Measurements from ENCODE around the gene OR6N2. TPM values are rescaled to one million over a fixed set of nuclear protein-coding genes. Genes with fewer than 3 reads are reported as not detected.
A peak's percentile ranks its signal among the peaks of the same experiment; 100 is the strongest.

Gene OR6N2
- total RNA-seq: not detected
- not detected for polyA plus RNA-seq
- long read RNA-seq, donor 1: 0 reads
- long read RNA-seq, donor 2: 0 reads
- long read RNA-seq, donor 3: 0 reads

- H3K4me3 ChIP-seq: no peak within 1 kb of the TSS
- TF ChIP-seq CTCF (IDR thresholded peaks at IDR 0.05): no peak
- H3K27me3 ChIP-seq: no peaks in the 10 kb centered on the region
- H3K4me1 ChIP-seq: no peaks in the 10 kb centered on the region
- H3K27ac ChIP-seq: no peak within 1 kb of the TSS
- ATAC-seq (no peak), DNase-seq (no peak)
- intact Hi-C loops (cut with DNase I): no loop called here
- no peaks in the 10 kb centered on the region for H3K9me3 ChIP-seq
- no peaks in the 10 kb centered on the region for H3K36me3 ChIP-seq
Observed at GRCh38 chr1:158781104-158781503, at the start of gene OR6N2. Gene OR6N2 (minus strand): TSS chr1:158781204. CDS start chr1:158777635, 3,569 bp downstream.

GRCh38 chr1:158830074-158830677 is 49.2 kb upstream of the OR6N2 start:
- no peaks in the 10 kb centered on the region for H3K36me3 ChIP-seq
- no peak for TF ChIP-seq CTCF (IDR thresholded peaks at IDR 0.05)
- no peak for DNase-seq
- H3K27me3 ChIP-seq: no peaks in the 10 kb centered on the region
- intact Hi-C loops (cut with DNase I): no loop called here
- H3K27ac ChIP-seq: peak overlapping the region in 2 of 10 donors; percentile 3 to 79
- no peak for ATAC-seq
- H3K4me3 ChIP-seq: no peak overlapping the region
- peaks cover 0 to 6% (median 0%) of the 10 kb centered on the region in 9 donors for H3K4me1 ChIP-seq
- peaks cover 0 to 18% (median 0%) of the 10 kb centered on the region in 11 donors for H3K9me3 ChIP-seq
- WGBS, 2 donors: 73 to 93% methylated on average over 2 of the region's 2 CpGs

- peaks cover 0 to 34% (median 0%) of the 10 kb centered on the region in 9 donors for H3K4me1 ChIP-seq
- ATAC-seq: no peak
- intact Hi-C loops (cut with DNase I): no loop called here
- no peak for TF ChIP-seq CTCF (IDR thresholded peaks at IDR 0.05)
- WGBS, 2 donors: 70 to 87% methylated on average over 1 of the region's 1 CpG
- H3K27me3 ChIP-seq: peaks cover 0 to 8% (median 0%) of the 10 kb centered on the region in 7 donors
- H3K9me3 ChIP-seq: no peaks in the 10 kb centered on the region
- no peak overlapping the region for H3K4me3 ChIP-seq
- no peaks in the 10 kb centered on the region for H3K36me3 ChIP-seq
- H3K27ac ChIP-seq: no peak overlapping the region
- DNase-seq: no peak
Observed at GRCh38 chr1:158821723-158822122, 40.7 kb upstream of the OR6N2 start.

- DNase-seq: no peak
- Histone ChIP-seq H3K4me3 (no peak overlapping the region), H3K9me3 (no peaks in the 10 kb centered on the region), H3K27ac (peak overlapping the region in 1 of 10 donors; percentile 80), H3K4me1 (peaks cover 0 to 34% (median 0%) of the 10 kb centered on the region in 9 donors), H3K27me3 (peaks cover 0 to 8% (median 0%) of the 10 kb centered on the region in 7 donors), H3K36me3 (no peaks in the 10 kb centered on the region)
- intact Hi-C loops (cut with DNase I): no loop called here
- TF ChIP-seq CTCF (IDR thresholded peaks at IDR 0.05): no peak
- 68 to 70% methylated on average over 7 of the region's 7 CpGs for WGBS, 2 donors
- peak in 1 of 8 donors; percentile 16 for ATAC-seq
Observed at GRCh38 chr1:158819461-158820443, 38.7 kb upstream of the OR6N2 start.
